ENCODE results near the gene GPR4. TPM values are rescaled to one million over a fixed set of nuclear protein-coding genes. Genes with fewer than 3 reads are reported as not detected.

The GPR4 gene
- total and polyA plus RNA-seq, 2 of the 8 experiments (the other 6 are each of a cell fraction or from before 2014, with no cell fraction given): 0.19 to 0.39 TPM

- Histone ChIP-seq H2BK12ac (ENCODE audit: low read depth, low read length) (peak overlapping the region; percentile 80; the same call in 1 of the 2 replicates), H3K14ac (ENCODE audit: insufficient read length) (no peak overlapping the region), H3K4me1 (replicated peaks in 1 of 4; ENCODE audit: control insufficient read depth in 3 of 4, insufficient read depth in 4 of 4, low read length in 3 of 4) (peaks cover 10 to 32% (median 19%) of the 10 kb centered on the region in 4 experiments), H3K27me3 (replicated peaks in 1 of 4; ENCODE audit: control insufficient read depth in 3 of 4, extremely low read depth in 1 of 4, insufficient read depth in 3 of 4, low read length in 3 of 4) (peaks cover 0 to 6% (median 2%) of the 10 kb centered on the region in 4 experiments; a peak in 4 of 7 replicates), H3K79me1 (ENCODE audit: low read depth, low read length) (no peaks in the 10 kb centered on the region), H2BK120ac (replicated peaks; ENCODE audit: low read depth, low read length) (no peak overlapping the region), H2BK20ac (ENCODE audit: low read length) (no peak overlapping the region), H3K4me2 (ENCODE audit: insufficient read depth in 1 of 2, low read depth in 2 of 2, low read length in 2 of 2) (peak overlapping the region; percentile 81 to 97), H2AK5ac (ENCODE audit: low read depth, low read length) (no peak overlapping the region), H2BK15ac (ENCODE audit: low read length) (0 out of 2 replicates have a peak overlapping the region, but pooled peaks have one; percentile 16), H4K91ac (replicated peaks; ENCODE audit: insufficient read length, low read length) (no peak overlapping the region), H2AFZ (ENCODE audit: low read length) (no peak overlapping the region), H3K79me2 (ENCODE audit: control insufficient read depth in 1 of 2, insufficient read depth in 2 of 2, low read length in 2 of 2) (no peaks in the 10 kb centered on the region), H3K18ac (ENCODE audit: extremely low read depth, low read length) (peak overlapping the region; percentile 48; the same call in 1 of the 2 replicates), H3K56ac (replicated peaks; ENCODE audit: insufficient read length, low read depth, low read length) (no peak overlapping the region), H3K36me3 (ENCODE audit: control insufficient read depth in 2 of 4, insufficient read depth in 4 of 4, low read length in 3 of 4) (no peaks in the 10 kb centered on the region), H3K4me3 (ENCODE audit: extremely low read depth in 1 of 4, insufficient read depth in 2 of 4, low read depth in 3 of 4, low read length in 4 of 4) (peak overlapping the region; percentile 23 to 60 (median 50); a peak in 6 of 8 replicates), H4K8ac (ENCODE audit: extremely low read depth, insufficient read depth, low read length) (no peak overlapping the region), H3K9me3 (ENCODE audit: insufficient read depth in 2 of 2, low read depth in 1 of 2, low read length in 1 of 2) (no peaks in the 10 kb centered on the region), H3K9ac (replicated peaks in 1 of 4; ENCODE audit: extremely low read depth in 1 of 4, low read depth in 3 of 4, low read length in 3 of 4) (no peak overlapping the region), H4K5ac (ENCODE audit: insufficient read length, low read depth, low read length) (no peak overlapping the region), H3K23me2 (ENCODE audit: low read depth, low read length) (peaks cover 15% of the 10 kb centered on the region), H2BK5ac (ENCODE audit: low read depth, low read length) (0 out of 2 replicates have a peak overlapping the region, but pooled peaks have one; percentile 3), H4K20me1 (replicated peaks in 1 of 2; ENCODE audit: control insufficient read depth in 1 of 2, insufficient read depth in 2 of 2, low read length in 2 of 2) (no peaks in the 10 kb centered on the region), H3K23ac (ENCODE audit: insufficient read length) (no peak overlapping the region), H3K4ac (replicated peaks; ENCODE audit: insufficient read length, low read depth, low read length) (no peak overlapping the region), H3K27ac (ENCODE audit: low read depth, low read length) (no peak overlapping the region)
- DNase-seq (ENCODE audit: low read depth in 1 of 2, low spot score in 2 of 2): peak in 1 of 2 experiments; percentile 97
- POLR2A ChIA-PET (ENCODE audit: partially characterized antibody): interaction anchor here (0.7 to 4.1 kb wide), 20 partner anchors 8 to 173 kb away, joined by 3 to 33 read pairs (median 4); partner anchors contain the start of genes FBXO46, FOSB, QPCTL and SNRPD2
- WGBS, 2 experiments (ENCODE audit: extremely low coverage in 1 of 2, insufficient coverage in 1 of 2, insufficient read length in 1 of 2, insufficient replicate concordance in 2 of 2, low coverage in 1 of 2, low lambda C conversion rate in 2 of 2, missing lambda C conversion rate in 1 of 2): 28% methylated on average over 17 of the region's 17 CpGs; no CpG with 5 or more reads in 1 of the 2 experiments
- CTCF ChIA-PET (ENCODE audit: partially characterized antibody): interaction anchor here (0.6 to 8.4 kb wide), 30 partner anchors 9 to 191 kb away, joined by 3 to 135 read pairs (median 8); partner anchors contain the start of genes GPR4 and SNRPD2
- no peak for FAIRE-seq
- TF ChIP-seq EZH2 (IDR thresholded peaks at IDR 0.05; ENCODE audit: low read depth, low read length, severe bottlenecking): no peak
- peak; percentile 61 for TF ChIP-seq SP1 (IDR thresholded peaks at IDR 0.05; ENCODE audit: low read depth, low read length)
- no peak for TF ChIP-seq TAF7 (optimal IDR thresholded peaks at IDR 0.05; ENCODE audit: borderline replicate concordance, low read depth, low read length)
Measured at GRCh38 chr19:45640849-45641273, 38.8 kb upstream of the GPR4 start.
